Sigmoid colon (tissue), 3 donors: Measurements from ENCODE around the gene HMGN3.

ENCODE experiments used
- POLR2A ChIP-seq, 2 donors: fragments of 450-650 bp; IDR thresholded peaks; one replicate each; pipeline ENCODE4 v1.6.1; 2016; ENCODE audit warnings: antibody characterized with exemption in 2 of 2, mild to moderate bottlenecking in 2 of 2, moderate library complexity in 2 of 2
- TF ChIP-seq, protein P1 (sequence below), 4 experiments: fragments of 450-650 bp in 3 of 4; fragments of 200-600 bp in 1 of 4; IDR thresholded peaks; one replicate each; pipeline ENCODE4 v1.5.1; 2016 to 2019; ENCODE audit warnings: antibody characterized with exemption in 4 of 4, mild to moderate bottlenecking in 3 of 4, moderate library complexity in 2 of 4

DNA sequence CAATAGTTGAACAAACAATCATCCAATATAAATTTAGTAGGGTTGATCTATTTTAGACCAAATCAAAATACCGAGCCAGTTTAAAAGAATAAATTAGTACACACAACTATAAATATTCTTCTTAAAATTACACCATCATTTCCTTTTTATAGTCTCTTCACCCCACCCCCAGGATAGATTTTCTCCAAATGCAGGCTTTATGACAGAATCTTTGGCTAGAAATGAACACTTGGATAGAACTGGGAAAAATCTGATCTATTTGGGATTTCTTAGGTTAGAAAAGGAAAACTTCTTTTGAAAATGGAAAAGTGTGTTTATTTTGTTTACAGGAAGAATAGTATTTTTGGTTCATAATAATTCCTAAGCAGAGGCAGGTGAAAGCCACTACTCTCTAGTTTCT is 74.6 kb downstream of the HMGN3 start:
- TF ChIP-seq POLR2A (IDR thresholded peaks at IDR 0.05): no peak
- TF ChIP-seq, protein P1, sequence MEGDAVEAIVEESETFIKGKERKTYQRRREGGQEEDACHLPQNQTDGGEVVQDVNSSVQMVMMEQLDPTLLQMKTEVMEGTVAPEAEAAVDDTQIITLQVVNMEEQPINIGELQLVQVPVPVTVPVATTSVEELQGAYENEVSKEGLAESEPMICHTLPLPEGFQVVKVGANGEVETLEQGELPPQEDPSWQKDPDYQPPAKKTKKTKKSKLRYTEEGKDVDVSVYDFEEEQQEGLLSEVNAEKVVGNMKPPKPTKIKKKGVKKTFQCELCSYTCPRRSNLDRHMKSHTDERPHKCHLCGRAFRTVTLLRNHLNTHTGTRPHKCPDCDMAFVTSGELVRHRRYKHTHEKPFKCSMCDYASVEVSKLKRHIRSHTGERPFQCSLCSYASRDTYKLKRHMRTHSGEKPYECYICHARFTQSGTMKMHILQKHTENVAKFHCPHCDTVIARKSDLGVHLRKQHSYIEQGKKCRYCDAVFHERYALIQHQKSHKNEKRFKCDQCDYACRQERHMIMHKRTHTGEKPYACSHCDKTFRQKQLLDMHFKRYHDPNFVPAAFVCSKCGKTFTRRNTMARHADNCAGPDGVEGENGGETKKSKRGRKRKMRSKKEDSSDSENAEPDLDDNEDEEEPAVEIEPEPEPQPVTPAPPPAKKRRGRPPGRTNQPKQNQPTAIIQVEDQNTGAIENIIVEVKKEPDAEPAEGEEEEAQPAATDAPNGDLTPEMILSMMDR (IDR thresholded peaks at IDR 0.05): no peak
